ENCODE results near the gene ZNF423.

- TF ChIP-seq EZH2phosphoT487 (IDR thresholded peaks at IDR 0.05; ENCODE audit: borderline replicate concordance, low read depth), result no peak
- no peak for TF ChIP-seq NRF1 (IDR thresholded peaks at IDR 0.05; ENCODE audit: low read depth, low read length)
- no peak for TF ChIP-seq CTCF (IDR thresholded peaks at IDR 0.05)
- TF ChIP-seq MEF2A (IDR thresholded peaks at IDR 0.05; ENCODE audit: borderline replicate concordance, low read depth), result no peak
- TF ChIP-seq EP300 (IDR thresholded peaks at IDR 0.05; ENCODE audit: borderline replicate concordance in 1 of 2, low read depth in 1 of 2, low read length in 1 of 2), result no peak
- no peak for TF ChIP-seq ZBTB33 (IDR thresholded peaks at IDR 0.05; ENCODE audit: borderline replicate concordance, low read depth)
- TF ChIP-seq USF2 (IDR thresholded peaks at IDR 0.05; ENCODE audit: borderline replicate concordance, low read depth, low read length), result no peak
- TF ChIP-seq RFX5 (IDR thresholded peaks at IDR 0.05; ENCODE audit: low read length), result no peak
- TF ChIP-seq TAF1 (IDR thresholded peaks at IDR 0.05; ENCODE audit: borderline replicate concordance, low read depth, low read length), result no peak
Observed at GRCh38 chr16:49652456-49653172, 203.3 kb downstream of the ZNF423 start.
